ENCODE measurements around the gene HOXA9. TPM values are rescaled to one million over a fixed set of nuclear protein-coding genes. Genes with fewer than 3 reads are reported as not detected.

Gene HOXA9
- total RNA-seq, 4 donors from 2014 or later: 0.63 to 1.9 (median 0.67) TPM; not detected in 1

- Histone ChIP-seq H3K9me3 (no peaks in the 10 kb centered on the region), H3K36me3 (no peaks in the 10 kb centered on the region), H3K4me1 (peaks cover 16 to 35% of the 10 kb centered on the region in 2 donors), H3K4me3 (replicated peaks in 1 of 3) (no peak overlapping the region), H3K27me3 (peaks cover 91% of the 10 kb centered on the region), H3K27ac (no peak overlapping the region)
- TF ChIP-seq, protein P1, sequence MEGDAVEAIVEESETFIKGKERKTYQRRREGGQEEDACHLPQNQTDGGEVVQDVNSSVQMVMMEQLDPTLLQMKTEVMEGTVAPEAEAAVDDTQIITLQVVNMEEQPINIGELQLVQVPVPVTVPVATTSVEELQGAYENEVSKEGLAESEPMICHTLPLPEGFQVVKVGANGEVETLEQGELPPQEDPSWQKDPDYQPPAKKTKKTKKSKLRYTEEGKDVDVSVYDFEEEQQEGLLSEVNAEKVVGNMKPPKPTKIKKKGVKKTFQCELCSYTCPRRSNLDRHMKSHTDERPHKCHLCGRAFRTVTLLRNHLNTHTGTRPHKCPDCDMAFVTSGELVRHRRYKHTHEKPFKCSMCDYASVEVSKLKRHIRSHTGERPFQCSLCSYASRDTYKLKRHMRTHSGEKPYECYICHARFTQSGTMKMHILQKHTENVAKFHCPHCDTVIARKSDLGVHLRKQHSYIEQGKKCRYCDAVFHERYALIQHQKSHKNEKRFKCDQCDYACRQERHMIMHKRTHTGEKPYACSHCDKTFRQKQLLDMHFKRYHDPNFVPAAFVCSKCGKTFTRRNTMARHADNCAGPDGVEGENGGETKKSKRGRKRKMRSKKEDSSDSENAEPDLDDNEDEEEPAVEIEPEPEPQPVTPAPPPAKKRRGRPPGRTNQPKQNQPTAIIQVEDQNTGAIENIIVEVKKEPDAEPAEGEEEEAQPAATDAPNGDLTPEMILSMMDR (IDR thresholded peaks at IDR 0.05): no peak
- TF ChIP-seq POLR2A (IDR thresholded peaks at IDR 0.05): no peak
- DNase-seq: no peak
- intact Hi-C loops (cut with DNase I): loop anchor here (10.0 kb wide), 1 partner anchor 905 kb away; no protein-coding TSS in a partner anchor
- 33 to 46% methylated on average over 7 of the region's 7 CpGs for WGBS, 2 donors
Measured at GRCh38 chr7:27189997-27190748, 24.8 kb upstream of the HOXA9 start.

GRCh38 chr7:27189295-27189996 is 24.1 kb upstream of the HOXA9 start:
- peaks cover 20 to 41% of the 10 kb centered on the region in 2 donors for H3K4me1 ChIP-seq

GRCh38 chr7:27188386-27189294 is 23.3 kb upstream of the HOXA9 start:
- Histone ChIP-seq H3K36me3 (no peaks in the 10 kb centered on the region), H3K4me3 (replicated peaks in 1 of 3) (no peak overlapping the region), H3K27ac (no peak overlapping the region), H3K27me3 (peaks cover 91% of the 10 kb centered on the region), H3K9me3 (no peaks in the 10 kb centered on the region), H3K4me1 (peaks cover 26 to 49% of the 10 kb centered on the region in 2 donors)
- intact Hi-C loops (cut with DNase I): no loop called here
- no peak for DNase-seq
- TF ChIP-seq, protein P1 (IDR thresholded peaks at IDR 0.05): no peak
- TF ChIP-seq POLR2A (IDR thresholded peaks at IDR 0.05): no peak
- WGBS, 2 donors: 7% methylated on average over 25 to 45 of the region's 49 CpGs

More at GRCh38 chr7:27189295-27189996, 24.1 kb upstream of the HOXA9 start:
- 6 to 16% methylated on average over 4 to 21 of the region's 22 CpGs for WGBS, 2 donors
- intact Hi-C loops (cut with DNase I): no loop called here
- Histone ChIP-seq H3K9me3 (no peaks in the 10 kb centered on the region), H3K27me3 (peaks cover 91% of the 10 kb centered on the region), H3K4me3 (replicated peaks in 1 of 3) (no peak overlapping the region), H3K27ac (no peak overlapping the region), H3K36me3 (no peaks in the 10 kb centered on the region)
- TF ChIP-seq, protein P1 (IDR thresholded peaks at IDR 0.05): no peak
- TF ChIP-seq POLR2A (IDR thresholded peaks at IDR 0.05): no peak
- no peak for DNase-seq

GRCh38 chr7:27187475-27188385 is 22.4 kb upstream of the HOXA9 start:
- no peak for DNase-seq
- WGBS, 2 donors: 7% methylated on average over 37 to 38 of the region's 46 CpGs
- Histone ChIP-seq H3K9me3 (no peaks in the 10 kb centered on the region), H3K27me3 (peaks cover 91% of the 10 kb centered on the region), H3K4me1 (peaks cover 20 to 48% of the 10 kb centered on the region in 2 donors), H3K27ac (no peak overlapping the region), H3K4me3 (replicated peaks in 1 of 3) (no peak overlapping the region), H3K36me3 (no peaks in the 10 kb centered on the region)
- intact Hi-C loops (cut with DNase I): no loop called here
- TF ChIP-seq, protein P1 (IDR thresholded peaks at IDR 0.05): no peak
